Loucy (cell line): ENCODE data around the gene MPDZ.

ENCODE experiments used
- H2AFZ ChIP-seq: fragments of 200-600 bp; sonication (generic); 2 replicates; pipeline ENCODE4 v1.6.0; 2016; ENCODE audit warnings: antibody characterized with exemption, mild to moderate bottlenecking, low read length, moderate library complexity
- H3F3A ChIP-seq: fragments of 200-600 bp; 2 replicates; pipeline ENCODE4 v1.6.0; 2016; ENCODE audit warnings: antibody characterized with exemption, low read depth, mild to moderate bottlenecking
- H3K27me3 ChIP-seq: fragments of 200-600 bp; sonication (generic); 2 replicates; pipeline ENCODE4 v1.6.1; 2014; ENCODE audit warnings: low read length, mild to moderate bottlenecking; ENCODE audit not compliant: insufficient read depth, poor library complexity, severe bottlenecking
- H3K36me3 ChIP-seq: fragments of 200-600 bp; sonication (generic); 2 replicates; pipeline ENCODE4 v1.6.1; 2016; ENCODE audit warnings: low read length; ENCODE audit not compliant: insufficient read depth
- H3K4me1 ChIP-seq: fragments of 200-600 bp; sonication (generic); 2 replicates; pipeline ENCODE4 v1.5.1; 2014; ENCODE audit warnings: low read length, mild to moderate bottlenecking; ENCODE audit not compliant: insufficient read depth, poor library complexity, severe bottlenecking
- H3K4me2 ChIP-seq: fragments of 200-600 bp; sonication (generic); 2 replicates; pipeline ENCODE4 v1.6.0; 2014; ENCODE audit warnings: antibody characterized with exemption, low read length, low read depth, mild to moderate bottlenecking; ENCODE audit not compliant: poor library complexity, severe bottlenecking
- H3K4me3 ChIP-seq: fragments of 200-600 bp; sonication (generic); 2 replicates; pipeline ENCODE4 v1.5.1; 2014; ENCODE audit warnings: low read length, mild to moderate bottlenecking, mixed read lengths; ENCODE audit not compliant: poor library complexity, severe bottlenecking
- H3K79me2 ChIP-seq: fragments of 200-600 bp; sonication (generic); 2 replicates; pipeline ENCODE4 v1.6.1; 2014; ENCODE audit warnings: low read length; ENCODE audit not compliant: insufficient read depth
- H3K9ac ChIP-seq: fragments of 200-600 bp; sonication (generic); 2 replicates; pipeline ENCODE4 v1.6.0; 2014; ENCODE audit warnings: mild to moderate bottlenecking, low read depth, low read length, moderate library complexity; ENCODE audit not compliant: poor library complexity, severe bottlenecking
- H3K9me2 ChIP-seq: fragments of 200-600 bp; sonication (generic); replicated peaks from 2 replicates; pipeline ENCODE4 v1.6.1; 2016; ENCODE audit warnings: low read depth, low read length, mixed read lengths
- H3K9me3 ChIP-seq: fragments of 200-600 bp; sonication (generic); 2 replicates; pipeline ENCODE4 v1.6.1; 2014; ENCODE audit warnings: mild to moderate bottlenecking, antibody characterized with exemption, low read length, low read depth; ENCODE audit not compliant: insufficient read depth
- H4K20me1 ChIP-seq: fragments of 200-600 bp; sonication (generic); 2 replicates; pipeline ENCODE4 v1.6.0; 2014; ENCODE audit warnings: antibody characterized with exemption, low read length, mild to moderate bottlenecking; ENCODE audit not compliant: insufficient read depth, poor library complexity, severe bottlenecking
- EZH2phosphoT487 ChIP-seq: fragments of 200-600 bp; IDR thresholded peaks from 2 replicates; pipeline ENCODE4 v1.6.1; 2018; ENCODE audit warnings: antibody characterized with exemption, mild to moderate bottlenecking, moderate library complexity, borderline replicate concordance
- TF ChIP-seq, protein P1 (sequence below): fragments of 200-600 bp; sonication (generic); conservative IDR thresholded peaks from 2 replicates; pipeline ENCODE4 v1.5.1; 2014; ENCODE audit warnings: mild to moderate bottlenecking, antibody characterized with exemption, low read length

The MPDZ gene

DNA sequence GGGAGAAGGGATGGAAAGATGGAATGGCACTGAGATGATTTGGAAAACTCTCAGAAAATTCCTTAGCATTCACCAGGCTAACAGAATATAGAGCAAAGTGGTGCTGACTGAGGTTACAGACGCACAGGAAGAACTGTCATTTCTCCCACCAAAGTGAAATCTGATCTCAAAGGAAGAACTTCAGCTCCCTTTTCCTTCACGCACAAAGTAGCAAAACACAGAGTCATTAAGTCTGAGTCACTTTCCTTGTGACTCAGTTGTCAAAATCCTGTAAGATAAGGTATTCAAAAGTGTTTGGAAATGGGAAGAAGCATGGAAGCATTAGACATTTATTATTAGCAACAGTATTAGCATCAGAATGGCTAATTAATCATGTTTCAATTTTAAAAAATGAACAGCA, 11.7 kb downstream of the MPDZ start:
- H4K20me1 ChIP-seq: no peaks in the 10 kb centered on the region
- no peak overlapping the region for H3K4me2 ChIP-seq
- H3K9me3 ChIP-seq: no peaks in the 10 kb centered on the region
- H3K36me3 ChIP-seq: no peaks in the 10 kb centered on the region
- H3K9ac ChIP-seq: no peak overlapping the region
- H3K27me3 ChIP-seq: no peaks in the 10 kb centered on the region
- H2AFZ ChIP-seq: no peak overlapping the region
- H3F3A ChIP-seq: no peaks in the 10 kb centered on the region
- H3K4me3 ChIP-seq: no peak overlapping the region
- TF ChIP-seq EZH2phosphoT487: no peak
- TF ChIP-seq, protein P1, sequence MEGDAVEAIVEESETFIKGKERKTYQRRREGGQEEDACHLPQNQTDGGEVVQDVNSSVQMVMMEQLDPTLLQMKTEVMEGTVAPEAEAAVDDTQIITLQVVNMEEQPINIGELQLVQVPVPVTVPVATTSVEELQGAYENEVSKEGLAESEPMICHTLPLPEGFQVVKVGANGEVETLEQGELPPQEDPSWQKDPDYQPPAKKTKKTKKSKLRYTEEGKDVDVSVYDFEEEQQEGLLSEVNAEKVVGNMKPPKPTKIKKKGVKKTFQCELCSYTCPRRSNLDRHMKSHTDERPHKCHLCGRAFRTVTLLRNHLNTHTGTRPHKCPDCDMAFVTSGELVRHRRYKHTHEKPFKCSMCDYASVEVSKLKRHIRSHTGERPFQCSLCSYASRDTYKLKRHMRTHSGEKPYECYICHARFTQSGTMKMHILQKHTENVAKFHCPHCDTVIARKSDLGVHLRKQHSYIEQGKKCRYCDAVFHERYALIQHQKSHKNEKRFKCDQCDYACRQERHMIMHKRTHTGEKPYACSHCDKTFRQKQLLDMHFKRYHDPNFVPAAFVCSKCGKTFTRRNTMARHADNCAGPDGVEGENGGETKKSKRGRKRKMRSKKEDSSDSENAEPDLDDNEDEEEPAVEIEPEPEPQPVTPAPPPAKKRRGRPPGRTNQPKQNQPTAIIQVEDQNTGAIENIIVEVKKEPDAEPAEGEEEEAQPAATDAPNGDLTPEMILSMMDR: no peak
- H3K9me2 ChIP-seq: no peaks in the 10 kb centered on the region
- H3K4me1 ChIP-seq: no peaks in the 10 kb centered on the region
- H3K79me2 ChIP-seq: no peaks in the 10 kb centered on the region

DNA sequence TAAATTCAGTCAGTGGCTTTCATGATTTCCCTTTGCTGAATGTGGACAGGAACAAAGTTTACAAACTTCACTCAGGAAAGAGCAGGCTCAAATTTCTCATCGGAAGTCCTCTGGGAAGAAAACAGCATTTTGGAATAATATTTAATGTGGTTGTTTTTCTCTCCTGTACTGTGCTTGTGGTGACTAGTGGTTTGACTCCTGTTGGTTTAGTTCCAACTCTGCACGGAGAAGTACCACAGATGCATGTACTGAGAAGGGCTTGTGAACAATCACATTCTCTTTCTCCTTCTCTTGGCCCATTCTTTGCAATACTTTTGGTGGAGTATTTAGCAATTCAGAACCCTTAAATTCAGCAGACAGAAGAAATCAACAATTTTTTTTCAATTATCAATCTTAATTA, 13.3 kb downstream of the MPDZ start:
- Histone ChIP-seq H3K9me2 (0 out of 2 replicates have a peak, but pooled peaks cover 3% of the 10 kb centered on the region), H3F3A (no peaks in the 10 kb centered on the region), H3K9ac (no peak overlapping the region), H4K20me1 (no peaks in the 10 kb centered on the region), H3K9me3 (no peaks in the 10 kb centered on the region), H3K4me3 (no peak overlapping the region), H3K4me2 (no peak overlapping the region), H2AFZ (no peak overlapping the region), H3K27me3 (no peaks in the 10 kb centered on the region), H3K4me1 (no peaks in the 10 kb centered on the region), H3K36me3 (no peaks in the 10 kb centered on the region), H3K79me2 (no peaks in the 10 kb centered on the region)
- TF ChIP-seq, protein P1: no peak
- no peak for TF ChIP-seq EZH2phosphoT487

DNA sequence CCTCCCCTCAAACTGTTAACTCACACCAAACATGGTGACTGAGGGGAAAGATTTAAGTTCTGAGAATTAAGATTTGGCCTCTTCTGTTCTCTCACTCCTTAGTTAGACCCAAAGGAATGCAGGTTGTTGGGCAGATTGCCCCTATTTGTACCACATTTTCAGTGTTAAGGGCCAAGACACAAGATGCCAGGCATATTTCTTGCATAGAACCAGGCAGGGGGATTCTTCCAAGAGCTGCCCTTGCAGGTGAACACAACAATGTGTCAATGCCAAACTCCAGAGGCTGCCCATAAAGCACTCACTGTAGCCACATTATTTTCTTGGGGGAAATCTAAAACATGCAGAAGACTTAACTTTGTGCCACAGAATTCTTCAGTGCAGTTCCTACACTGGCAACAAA, 14.7 kb downstream of the MPDZ start:
- no peaks in the 10 kb centered on the region for H3K9me3 ChIP-seq
- H3K36me3 ChIP-seq: no peaks in the 10 kb centered on the region
- no peak overlapping the region for H3K9ac ChIP-seq
- H4K20me1 ChIP-seq: no peaks in the 10 kb centered on the region
- no peak overlapping the region for H2AFZ ChIP-seq
- no peak overlapping the region for H3K4me2 ChIP-seq
- no peak for TF ChIP-seq EZH2phosphoT487
- TF ChIP-seq, protein P1: no peak
- no peak overlapping the region for H3K4me3 ChIP-seq
- no peaks in the 10 kb centered on the region for H3F3A ChIP-seq
- H3K9me2 ChIP-seq: 0 out of 2 replicates have a peak, but pooled peaks cover 3% of the 10 kb centered on the region
- no peaks in the 10 kb centered on the region for H3K4me1 ChIP-seq
- no peaks in the 10 kb centered on the region for H3K27me3 ChIP-seq
- no peaks in the 10 kb centered on the region for H3K79me2 ChIP-seq
